GM21723 (cell line): ENCODE results near the gene ATRN.
A peak's percentile ranks its signal among the peaks of the same experiment; 100 is the strongest.
"Not testable (repeated sequence)": the region's sequence is repeated elsewhere in the genome, so short reads cannot be mapped to it uniquely, and the experiment has no call there.

Experiments used
- ATAC-seq: cut with Tn5 transposase; IDR thresholded peaks from one replicate; pipeline ENCODE4 v1.9.1; 2021; ENCODE audit warnings: mild to moderate bottlenecking, moderate library complexity; ENCODE audit not compliant: unreplicated experiment

The ATRN gene

DNA sequence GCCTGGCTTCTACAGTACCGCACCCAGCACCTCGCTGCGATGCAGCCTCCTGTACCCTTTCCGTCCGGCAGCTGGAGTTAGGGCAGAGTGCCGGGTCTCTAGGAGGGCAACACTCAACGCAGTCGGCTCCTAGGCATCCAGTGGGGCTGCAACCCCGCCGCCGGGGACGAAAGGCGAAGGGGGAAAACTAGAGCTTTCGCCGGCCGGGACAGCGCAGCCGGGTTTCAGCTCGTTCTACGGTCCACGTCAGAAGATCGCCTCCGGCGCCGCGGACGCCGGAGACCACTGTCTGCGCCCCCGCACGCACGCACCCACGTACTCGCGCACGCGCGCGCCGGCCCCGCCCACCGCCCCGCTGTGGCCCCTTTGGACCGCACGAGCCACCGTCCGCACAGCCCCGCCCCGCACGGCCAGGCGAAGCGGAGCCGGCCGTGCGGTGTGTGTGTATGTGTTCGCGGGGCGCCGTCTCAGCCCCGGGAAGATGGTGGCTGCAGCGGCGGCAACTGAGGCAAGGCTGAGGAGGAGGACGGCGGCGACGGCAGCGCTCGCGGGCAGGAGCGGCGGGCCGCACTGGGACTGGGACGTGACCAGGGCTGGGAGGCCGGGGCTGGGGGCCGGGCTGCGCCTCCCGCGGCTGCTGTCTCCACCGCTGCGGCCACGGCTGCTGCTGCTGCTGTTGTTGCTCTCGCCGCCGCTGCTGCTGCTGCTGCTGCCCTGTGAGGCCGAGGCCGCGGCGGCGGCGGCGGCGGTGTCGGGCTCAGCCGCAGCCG, at the start of gene ATRN:
TSS of gene ATRN (plus strand) at position 392 of the 770 bp plus-strand sequence. CDS start at position 482, 90 bp downstream.
- ATAC-seq = peak; percentile 72

DNA sequence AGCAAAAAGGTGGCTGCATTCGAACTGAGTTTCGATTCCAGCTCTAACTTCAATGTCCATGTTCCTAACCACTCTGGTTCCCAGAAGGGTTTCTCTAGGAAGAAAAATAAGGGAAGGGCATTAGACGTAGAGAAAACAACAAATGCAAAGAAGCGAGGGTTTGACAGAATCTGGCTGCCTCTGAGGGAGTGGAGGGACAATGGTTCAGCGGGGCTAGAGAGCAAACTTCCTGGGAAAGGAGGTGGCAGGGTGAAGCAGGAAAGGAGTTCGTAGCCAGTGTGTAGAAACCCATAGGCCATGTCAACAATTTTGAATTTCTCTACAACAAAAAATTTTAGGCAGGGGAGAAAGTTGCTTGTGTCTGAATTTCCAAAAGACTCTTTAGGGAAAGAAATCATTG, 48.8 kb upstream of the ATRN start:
- ATAC-seq = no peak

DNA sequence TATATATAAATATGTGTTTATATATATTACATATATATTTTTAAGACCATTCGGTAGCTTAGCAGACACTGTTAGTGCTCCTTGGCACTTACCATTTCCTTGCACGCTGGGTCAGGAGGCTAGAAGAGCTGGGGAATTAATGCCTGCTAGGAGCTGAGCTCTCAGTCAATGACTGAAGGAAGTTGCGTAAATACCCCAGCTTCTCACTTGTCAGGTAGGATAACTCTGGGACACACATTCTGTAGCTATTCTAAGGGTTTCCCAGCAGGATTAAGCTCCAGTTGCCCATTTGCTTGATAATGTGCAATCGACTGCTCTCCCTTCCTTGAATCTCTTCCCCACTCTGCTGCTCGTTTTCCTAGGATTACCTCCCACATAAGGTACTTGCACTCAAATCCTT, 47.7 kb upstream of the ATRN start:
- no peak for ATAC-seq

DNA sequence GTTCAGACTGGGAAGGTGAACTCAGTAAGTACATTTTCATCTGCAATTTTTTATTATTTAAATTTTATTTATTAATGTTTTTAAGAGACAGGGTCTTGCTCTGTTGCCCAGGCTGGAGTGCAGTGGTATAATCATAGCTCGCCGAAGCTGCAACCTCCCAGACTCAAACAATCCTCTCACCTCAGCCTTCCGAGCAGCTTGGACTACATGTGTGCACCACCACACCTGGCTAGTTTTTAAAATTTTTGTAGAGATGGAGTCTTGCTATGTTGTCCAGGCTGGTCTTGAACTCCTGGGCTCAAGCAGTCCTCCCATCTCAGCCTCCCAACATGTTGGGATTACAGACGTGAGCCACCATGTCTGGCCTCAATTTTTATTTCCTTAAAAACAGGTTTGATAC, 44.1 kb upstream of the ATRN start:
- ATAC-seq = not testable (repeated sequence)

DNA sequence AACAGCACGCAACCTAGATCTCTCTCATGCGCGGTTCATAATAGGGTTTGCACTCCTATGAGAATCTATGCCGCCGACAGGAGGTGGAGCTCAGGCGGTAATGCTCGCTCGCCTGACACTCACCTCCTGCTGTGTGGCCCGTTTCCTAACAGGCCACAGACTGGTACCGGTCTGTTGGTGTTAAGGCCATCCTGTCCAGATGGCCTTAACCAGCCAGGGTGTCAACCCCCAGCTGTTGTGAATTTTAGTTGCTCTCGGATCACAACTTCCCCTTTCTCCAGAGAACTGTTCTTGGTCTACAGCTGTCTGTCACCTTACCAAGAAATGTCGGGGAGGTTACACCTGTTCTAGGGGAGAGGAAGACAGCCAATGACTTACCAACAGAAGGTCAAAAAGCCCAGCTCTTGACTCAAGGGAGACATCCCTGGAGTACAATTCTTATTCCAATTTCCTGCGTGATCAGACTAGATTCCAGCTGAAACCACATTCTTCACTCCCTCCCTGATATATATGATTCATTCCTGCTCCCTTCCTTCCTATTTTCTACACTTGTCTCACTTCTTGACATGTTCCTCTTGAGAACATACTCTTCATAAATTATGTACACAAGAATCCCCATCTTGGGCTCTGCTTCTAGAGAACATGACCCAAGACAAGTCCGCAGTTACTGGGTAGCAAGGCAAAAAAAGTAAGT, 40.3 kb upstream of the ATRN start:
- ATAC-seq = peak; percentile 96

DNA sequence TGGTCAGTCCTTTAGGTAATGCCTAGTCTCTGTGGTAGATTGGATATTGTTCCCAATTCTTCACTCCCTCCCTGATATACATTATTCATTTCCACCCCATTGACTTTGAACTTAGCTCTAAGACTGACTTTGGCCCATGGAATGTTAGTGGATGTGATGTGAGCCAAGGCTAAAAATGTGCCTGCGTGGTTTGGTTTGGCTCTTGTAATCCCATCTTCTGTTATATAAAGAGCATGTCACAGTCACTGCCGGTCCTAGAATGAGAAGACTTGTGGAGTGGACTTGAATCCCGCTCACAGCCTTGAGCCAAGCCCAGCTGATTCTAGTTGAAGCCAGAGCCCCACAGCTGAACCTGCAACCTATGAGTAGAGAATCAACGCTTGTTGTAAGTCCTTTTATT, 39.7 kb upstream of the ATRN start:
- ATAC-seq = no peak

DNA sequence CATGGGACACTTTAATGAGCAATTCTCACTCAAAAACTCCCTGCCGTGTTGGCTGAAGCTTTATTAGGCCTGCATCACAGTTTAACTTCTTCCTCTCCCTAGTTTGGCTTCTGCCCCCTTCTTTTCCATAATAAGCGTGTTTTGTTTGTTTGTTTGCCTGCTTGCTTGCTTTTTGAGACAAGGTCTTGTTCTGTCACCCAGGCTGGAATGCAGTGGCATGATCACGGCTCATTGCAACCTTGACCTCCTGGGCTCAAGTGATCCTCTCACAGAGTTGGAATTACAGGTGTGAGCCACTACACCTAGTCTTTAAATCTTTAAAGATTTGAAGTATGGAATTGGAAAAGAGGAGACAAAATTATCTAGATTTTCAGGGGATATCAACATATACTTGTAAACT, 38.0 kb upstream of the ATRN start:
- no peak for ATAC-seq

DNA sequence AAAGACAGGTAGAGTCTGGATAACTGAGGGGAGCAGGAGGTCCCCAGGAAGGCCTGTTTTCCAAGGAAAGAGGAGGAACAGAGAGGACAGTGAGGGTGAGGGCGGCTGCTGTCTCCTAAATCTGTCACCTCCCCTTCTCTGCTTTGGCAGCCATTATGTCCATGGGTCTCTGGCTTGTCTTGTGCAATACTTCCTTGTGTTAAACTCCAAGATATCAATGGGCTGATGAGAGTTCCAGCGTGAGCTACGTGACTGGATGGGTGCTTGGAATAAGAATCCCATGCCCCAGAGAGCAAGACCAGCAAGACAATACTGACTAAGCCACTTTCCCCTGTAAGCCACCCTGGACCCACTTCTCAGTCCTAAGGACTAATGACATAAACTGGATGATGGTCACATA, 37.1 kb upstream of the ATRN start:
- ATAC-seq = no peak

DNA sequence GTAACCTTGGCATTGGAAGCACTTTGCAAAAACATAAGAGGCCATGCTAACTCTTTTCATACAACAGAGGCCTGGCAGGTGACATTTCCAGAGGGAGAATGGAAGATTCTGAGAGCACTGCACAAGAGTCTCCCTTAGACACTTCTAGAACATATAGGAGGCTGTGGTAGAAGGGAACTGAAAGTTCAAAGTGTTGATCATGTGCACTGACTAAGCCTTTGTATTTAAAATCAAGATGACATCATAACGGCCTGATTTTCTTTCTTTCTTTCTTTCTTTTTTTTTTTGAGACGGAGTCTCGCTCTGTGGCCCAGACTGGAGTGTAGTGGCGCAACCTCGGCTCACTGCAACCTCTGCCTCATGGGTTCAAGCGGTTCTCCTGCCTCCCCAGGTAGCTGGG, 36.6 kb upstream of the ATRN start:
- no peak for ATAC-seq

DNA sequence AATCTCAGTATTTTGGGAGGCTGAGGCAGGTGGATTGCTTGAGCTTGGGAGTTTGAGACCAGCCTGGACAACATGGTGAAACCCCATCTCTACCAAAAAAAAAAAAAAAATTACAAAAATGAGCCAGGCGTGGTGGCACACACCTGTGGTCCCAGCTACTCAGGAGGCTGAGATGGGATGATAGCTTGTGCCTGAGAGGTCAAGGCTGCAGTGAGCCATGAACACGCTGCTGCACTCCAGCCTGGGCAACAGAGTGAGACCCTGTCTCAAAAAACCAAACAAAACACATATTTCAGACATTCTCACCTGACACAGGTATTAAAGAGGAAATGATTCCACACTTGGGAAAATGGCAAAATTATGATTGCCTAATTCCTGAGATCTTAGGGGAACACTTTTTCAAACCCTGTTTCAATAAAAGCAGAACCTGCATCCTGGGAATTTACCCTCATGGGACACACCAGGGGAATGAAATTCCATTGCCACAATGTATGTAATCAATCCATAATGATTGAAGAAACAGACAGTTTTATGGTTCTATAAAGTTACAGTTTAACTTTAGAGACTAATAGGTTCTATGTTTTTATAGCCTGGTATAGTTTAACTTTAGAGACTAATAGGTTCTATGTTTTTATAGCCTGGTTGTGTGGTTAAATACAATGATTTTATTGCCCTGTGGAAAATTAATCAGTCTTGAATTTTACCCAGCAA, 33.8 kb upstream of the ATRN start:
- ATAC-seq = no peak

DNA sequence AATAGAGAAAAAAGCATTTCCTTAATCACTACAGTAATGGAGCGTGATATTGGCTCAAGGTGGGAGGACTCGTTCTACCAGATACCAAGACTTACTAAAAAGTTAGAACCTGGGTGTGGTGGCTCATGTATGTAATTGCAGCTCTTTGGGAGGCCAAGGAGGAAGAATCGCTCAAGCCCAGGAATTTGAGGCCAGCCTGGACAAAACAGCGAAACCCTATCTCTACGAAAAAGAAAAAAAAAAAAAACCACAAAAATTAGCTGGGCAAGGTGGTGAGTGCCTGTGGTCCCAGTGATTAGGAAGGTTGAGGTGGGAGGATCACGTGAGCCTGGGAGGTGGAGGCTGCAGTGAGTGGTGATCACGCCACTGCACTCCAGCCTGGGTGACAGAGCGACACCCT, 24.0 kb upstream of the ATRN start:
- no peak for ATAC-seq

DNA sequence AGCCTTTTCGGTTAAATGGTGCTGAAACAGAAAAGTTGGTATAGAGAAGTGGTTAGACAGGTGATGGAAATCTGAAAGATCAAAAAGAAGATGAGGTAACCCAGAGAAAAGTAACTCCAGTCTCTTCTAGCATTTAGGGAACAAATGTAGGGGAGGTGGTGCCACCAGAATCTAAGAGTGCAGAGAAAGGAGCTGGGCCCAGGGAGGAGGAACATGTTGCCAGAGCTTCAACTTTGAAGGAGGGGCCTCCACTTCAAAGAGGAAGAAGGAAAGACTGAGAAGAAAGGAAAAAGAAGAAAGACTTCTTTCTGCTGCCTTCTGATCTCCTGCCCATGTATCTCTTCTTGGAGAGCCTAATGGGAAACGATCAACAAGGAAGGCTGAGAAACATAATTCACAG, 23.5 kb upstream of the ATRN start:
- ATAC-seq = no peak

DNA sequence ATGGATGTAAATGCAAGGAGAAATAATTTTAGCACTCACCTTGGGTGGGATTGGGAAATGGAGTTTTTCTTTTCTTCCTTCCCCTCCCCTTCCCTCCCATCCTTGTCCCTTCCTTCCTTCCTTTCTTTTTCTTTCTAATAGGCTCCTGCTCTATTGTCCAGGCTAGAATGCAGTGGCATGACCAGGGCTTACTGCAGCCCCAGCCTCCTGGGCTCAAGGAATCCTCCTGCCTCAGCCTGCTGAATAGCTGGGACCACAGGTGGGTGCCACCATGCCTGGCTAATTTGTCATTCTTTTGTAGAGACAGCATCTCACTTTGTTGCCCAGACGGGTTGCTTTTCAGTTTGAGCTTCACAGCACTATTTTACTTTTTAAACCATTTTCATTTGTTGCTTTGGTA, 21.5 kb upstream of the ATRN start:
- ATAC-seq = no peak

DNA sequence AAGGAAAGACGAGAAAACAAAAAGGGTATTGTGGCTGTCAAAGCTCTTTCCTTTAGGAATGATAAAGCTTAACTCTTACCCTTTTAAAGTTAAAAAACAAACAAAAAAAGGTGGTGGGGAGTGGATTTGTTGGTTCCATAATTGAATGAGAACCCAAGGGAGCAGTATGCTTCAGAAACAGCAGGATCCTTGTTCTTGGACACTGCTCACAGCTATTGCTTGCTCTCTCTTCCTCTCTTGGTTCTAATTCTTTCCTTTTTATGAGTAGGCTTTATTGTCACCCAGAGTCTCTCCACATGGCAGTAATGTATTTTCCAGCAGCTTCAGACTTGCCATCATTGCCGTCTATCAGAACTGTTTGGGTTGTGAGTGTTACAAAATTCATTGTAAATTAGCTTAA, 18.7 kb upstream of the ATRN start:
- no peak for ATAC-seq

DNA sequence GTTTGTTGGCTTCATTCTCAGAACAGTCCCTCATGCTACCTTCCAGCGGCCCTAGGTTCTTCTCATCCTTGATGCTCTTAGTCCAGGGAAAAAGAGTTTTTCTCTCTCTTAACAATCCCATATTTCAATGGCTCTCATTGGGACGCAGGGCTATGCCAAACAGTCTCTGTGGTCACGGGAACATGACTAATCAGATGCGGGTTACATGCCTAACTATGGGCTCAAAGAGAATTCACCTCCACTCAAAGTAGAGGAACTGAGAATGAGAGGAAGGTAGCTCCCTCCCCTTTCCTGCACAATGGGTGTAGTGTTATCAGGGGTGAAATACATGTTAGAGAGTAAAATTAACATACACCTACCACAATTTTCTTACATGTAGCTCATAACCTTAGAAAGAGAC, 18.1 kb upstream of the ATRN start:
- ATAC-seq = no peak

DNA sequence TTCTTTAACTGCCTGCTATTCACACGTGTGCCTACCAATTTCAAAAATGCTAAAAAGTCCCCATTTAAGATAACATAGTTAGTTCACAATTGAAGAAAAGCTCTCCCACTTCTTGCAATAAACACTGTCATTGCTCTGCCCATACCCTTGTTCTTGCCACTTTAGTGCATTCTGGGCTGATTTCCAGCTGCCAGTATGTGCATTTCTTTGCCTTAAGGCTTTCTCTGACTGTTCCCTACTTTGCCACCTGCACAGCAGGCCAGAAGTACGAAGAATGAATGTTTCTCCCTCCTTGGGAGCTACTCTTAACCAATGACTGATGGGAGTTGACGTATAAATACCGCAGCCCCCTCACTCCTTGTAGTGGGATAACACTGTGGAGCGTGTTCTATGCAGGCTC, 16.0 kb upstream of the ATRN start:
- ATAC-seq = no peak

DNA sequence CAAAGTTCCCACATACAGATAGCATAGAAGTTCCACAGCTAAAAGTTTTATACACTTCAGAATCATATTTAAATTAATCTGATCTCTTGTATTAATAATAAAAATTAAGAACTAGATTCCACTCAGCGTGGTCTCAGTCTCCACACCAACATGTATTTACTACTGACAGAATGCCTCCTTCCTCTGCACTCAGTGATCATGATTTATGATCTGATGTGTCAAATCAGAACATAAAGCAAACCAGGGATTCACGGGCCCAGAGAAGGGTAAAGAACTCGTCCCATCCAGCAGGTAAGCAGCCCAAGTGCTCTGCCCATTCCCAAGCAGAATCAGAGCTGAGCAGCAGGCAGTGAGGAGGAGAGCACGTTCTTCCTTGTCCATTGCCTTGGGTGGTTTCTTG, 14.2 kb upstream of the ATRN start:
- ATAC-seq = no peak

DNA sequence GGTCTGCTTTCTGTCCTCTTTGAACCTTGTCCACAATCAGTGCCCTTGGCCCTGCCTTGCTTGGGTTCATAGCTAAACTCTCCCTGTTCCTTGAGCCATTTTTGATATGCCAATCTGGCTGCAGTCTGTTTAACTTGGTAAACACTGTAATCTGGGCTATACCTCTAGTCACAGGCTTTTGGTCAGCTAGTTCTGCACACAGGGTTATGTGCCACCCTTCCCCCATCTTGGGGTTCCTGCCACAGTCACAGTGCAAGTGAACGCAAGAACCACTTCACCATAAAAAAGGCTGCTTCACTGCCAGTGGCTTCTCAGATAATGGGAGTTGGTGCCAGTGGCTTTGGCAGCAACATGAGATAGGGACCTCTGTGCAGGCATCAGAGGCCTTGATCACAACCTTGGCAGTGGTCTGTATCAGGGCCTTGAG, 10.9 kb upstream of the ATRN start:
- no peak for ATAC-seq

DNA sequence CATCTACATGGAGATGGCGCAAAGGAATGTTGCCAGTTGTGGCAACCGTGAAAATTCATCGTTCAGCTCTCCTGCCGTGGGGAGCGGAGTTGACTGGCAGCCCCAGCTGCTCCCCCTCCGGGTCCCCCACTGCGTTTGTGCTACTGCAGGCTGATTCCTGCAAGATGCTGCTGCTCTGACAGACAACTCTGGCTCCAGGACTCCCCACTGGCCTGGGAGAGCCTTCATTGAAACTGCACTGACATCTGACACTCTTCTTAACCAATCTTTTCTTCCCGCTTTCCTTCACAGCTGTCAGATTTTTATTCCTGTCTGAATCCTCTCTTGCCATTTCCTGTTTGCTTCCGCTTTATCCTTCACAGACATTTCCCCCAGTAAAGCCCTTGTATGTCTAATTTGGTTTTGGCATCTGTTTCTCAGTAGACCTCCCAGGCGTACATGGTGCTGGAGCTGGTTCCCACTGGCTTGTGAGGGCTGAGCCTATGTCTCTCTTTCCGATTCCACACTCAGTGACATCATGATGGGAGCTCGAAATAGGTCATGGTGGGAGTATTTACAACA, 9.5 kb upstream of the ATRN start:
- no peak for ATAC-seq

DNA sequence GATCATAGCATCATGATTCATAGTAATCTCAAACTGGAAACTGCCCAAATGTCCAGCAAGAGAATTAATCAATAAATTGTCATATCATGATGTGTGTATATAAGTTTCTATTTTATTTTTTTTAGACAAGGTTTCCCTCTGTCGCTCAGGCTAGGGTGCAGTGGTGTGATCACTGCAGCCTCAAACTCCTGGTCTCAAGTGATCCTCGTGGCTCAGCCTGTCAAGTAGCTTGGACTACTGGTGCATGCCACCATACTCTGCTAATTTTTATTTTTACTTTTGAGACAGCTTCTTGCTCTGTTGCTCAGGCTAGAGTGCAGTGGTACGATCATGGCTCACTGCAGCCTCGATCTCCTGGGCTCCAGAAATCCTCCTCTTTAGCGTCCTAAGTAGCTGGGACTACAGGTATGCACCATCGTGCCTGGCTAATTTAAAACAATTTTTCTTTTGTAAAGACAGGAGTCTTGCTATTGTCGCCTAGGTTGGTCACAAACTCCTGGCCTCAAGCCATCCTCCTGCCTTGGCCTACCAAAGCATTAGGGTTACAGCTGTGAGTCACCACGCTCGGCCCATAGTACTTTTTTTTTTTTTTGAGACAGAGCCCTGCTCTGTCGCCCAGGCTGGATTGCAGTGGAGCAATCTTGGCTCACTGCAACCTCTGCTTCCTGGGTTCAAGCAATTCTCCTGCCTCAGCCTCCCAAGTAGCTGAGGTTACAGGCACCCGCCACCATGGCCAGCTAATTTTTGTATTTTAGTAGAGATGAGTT, 8.7 kb upstream of the ATRN start:
- ATAC-seq = no peak

DNA sequence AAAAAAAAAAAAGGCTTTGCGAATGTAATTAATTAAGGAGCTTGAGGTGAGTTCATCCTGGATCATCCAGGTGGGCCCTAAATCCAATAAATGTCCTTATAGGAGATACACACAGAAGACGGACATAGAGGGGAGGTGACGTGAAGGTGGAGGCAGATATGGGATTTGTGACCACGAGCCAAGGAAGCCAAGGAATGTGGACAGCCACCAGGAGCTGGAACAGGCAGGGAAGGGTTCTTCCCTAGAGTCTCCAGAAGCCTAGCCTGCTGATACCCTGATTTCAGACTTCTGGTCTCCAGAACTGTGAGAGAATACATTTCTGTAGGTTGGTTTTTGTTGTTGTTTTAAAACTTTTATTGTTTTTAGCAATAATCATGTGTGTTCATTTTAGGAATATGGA, 6.7 kb upstream of the ATRN start:
- ATAC-seq = no peak
